Activated CD4-positive, CD25-positive, alpha-beta regulatory T cell treated with anti-CD3 and anti-CD28 coated beads, Interleukin-2, amount 50 U/mL, for 72 hours (primary cell): ENCODE measurements around the gene DNHD1.
A peak's percentile ranks its signal among the peaks of the same experiment; 100 is the strongest.

Experiments used
- DNase-seq: peaks from one replicate; pipeline ENCODE4 v3.0.0; 2021

The DNHD1 gene

GRCh38 chr11:6497069-6497839 is at the start of gene DNHD1:
TSS of gene DNHD1 (plus strand) at chr11:6497280. CDS start at chr11:6498216, 936 bp downstream.
- DNase-seq: no peak

DNA sequence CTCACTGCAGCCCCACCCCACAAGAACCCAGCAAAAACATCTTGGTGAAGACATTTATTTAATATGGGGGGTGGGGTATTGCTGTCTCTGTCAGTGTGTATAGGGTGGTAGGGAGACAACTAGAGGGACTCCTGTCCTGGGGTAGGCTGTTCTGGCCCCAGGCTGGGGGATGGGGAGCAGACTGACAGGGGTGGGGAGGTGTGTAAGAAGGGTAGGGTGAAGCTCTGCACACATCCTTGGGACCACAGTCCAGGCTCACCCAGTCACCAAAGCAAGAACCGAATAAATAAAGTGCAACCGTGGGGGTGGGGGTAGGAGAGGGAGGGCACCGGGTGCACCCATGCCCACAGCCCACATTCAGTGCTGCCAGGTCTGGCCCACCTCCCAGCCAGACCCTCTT is 48.5 kb upstream of the DNHD1 start:
- DNase-seq: no peak

DNA sequence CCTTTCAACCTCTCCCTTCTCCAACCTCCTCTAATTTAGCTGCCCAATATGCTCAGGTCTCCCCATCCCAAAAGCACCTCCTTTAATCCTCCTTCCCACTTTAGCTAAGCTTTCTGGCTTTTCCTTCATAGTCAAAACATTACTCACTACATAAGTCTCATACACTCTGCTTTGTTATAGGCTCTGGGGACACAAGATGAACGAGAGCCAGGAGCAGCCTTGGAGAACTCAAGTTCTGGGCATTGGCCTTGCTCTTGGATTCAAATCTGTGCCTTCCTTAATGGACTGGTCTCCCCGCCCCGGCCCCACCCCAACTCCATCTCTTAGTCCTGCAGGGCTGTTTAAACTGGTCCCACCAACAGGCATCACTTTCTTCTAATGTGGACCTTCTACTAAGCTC is 44.9 kb upstream of the DNHD1 start:
- no peak for DNase-seq

DNA sequence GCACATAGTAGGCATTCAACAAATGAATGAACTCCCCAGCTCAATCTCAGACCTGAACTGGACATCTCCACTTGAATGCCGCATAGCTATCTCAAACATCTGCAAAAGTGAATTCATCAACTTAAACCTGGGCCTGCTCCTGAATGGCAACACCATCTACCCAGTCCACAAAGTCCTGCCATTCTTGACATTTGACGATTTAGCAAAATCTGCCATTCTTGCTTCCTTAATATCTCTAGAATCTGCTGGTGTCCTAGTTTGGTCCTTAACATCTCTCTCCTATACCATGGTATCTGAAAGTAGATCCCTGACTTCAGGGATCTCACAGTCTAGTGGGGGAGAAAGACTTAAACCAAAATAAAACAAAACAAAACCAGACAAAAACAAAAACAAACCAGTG is 43.9 kb upstream of the DNHD1 start:
- no peak for DNase-seq

GRCh38 chr11:6455070-6455469 is 42.0 kb upstream of the DNHD1 start:
- DNase-seq: no peak

DNA sequence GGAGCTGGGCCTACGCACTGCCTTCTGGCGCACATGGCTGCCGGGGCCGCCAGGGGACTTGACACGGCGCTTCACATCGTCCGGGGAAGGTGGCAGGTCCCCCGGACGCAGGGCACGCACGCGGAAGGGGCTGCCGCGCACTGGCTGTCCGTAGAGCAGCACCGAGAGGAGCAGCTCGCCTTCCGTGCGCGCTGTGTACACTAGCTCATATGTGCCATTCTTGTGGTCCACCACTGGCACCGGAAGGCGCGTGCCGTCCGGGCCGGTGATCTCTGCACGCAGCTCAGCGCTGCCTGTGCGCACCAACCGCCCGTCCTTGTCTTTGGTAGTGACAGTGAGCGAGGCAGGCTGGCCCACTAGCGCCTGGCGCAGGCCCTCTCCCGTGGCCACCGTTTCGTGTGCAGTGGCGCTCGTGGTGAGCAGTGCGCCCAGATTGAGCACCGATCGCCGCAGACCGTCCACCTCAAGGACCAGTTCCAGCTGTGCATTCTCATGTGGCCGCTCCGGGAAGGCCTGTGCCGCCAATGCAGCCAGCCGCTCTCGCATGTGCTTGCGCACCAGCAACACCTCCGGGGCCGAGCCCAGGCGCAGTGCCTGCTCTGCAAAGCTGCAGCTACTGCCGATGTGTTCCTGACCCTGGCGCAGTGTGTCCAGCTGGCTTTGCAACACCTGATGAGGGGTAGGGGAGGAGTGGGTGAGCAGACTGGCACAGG is 40.6 kb upstream of the DNHD1 start:
- DNase-seq: no peak

DNA sequence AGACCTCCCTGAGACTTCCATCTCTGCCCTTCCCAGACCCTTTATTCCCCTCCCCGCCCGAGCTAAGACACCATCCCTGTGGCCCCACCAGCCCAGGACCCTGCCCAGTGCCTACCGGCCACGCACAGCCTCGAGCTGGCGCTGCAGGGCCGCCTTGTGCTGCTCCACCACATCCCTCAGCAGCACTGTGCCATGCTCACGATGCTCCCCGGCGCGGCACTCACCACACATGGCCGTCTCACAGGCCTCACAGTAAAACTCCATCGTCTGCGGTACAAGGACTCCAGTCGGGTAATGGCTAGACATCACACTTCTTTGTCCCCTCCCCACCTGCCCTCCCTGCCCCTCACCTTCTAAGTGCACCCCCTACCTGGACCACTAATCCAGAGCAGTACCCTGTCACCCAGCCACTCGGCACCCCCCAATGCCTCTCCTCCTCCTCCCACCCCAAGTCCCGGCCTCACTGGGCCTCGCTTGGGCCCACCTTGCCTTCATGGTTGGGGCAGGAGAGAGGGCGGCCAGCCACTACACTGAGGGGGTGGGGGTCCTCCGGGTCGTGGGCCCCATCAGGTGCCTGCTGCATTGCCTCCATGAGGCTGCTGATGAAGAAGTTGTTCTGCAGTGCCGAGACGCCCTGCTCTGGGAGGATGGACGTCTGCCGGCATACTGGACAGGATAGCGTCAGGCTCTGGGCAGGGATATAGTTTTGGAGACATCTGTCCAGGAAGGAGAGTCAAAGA is 39.3 kb upstream of the DNHD1 start:
- no peak for DNase-seq

GRCh38 chr11:6458352-6459098 is 38.6 kb upstream of the DNHD1 start:
- no peak for DNase-seq

DNA sequence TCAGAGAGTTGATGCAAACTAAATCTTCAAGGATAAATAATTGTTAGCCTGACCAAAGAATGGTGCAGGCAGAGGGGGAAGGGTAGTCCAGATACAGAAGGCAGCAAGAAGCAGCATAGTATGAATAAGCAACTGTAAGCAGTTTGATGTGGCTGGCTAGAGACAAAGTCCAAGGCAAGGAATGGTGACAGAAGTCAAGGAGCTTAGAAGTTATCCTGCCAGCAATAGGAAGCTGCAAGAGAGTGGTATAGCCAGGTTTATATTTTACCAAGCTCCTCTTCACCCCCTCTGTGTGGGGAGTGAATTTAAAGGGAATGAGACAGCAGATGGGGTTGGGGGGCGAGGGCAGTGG is 38.0 kb upstream of the DNHD1 start:
- no peak for DNase-seq

GRCh38 chr11:6468712-6469495 is 28.2 kb upstream of the DNHD1 start:
- no peak for DNase-seq

DNA sequence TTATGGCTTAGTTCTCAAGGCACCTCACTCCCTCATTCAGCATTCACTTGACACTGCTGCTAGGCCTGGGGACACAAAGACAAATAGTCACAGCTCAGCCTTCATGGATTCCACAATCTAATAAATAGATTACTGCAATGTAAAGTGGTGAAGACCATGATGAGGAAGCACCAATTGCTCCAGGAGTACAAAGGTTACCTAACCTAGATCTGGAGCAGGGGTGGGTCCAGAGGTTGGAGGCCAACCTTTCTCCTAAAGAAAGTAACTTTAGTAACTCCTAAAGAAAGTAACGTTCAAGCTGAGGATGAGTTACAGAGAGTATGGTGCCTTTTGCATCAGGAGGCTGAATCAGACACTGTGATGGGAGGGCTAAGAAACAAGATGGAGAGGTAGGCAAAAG is 27.5 kb upstream of the DNHD1 start:
- DNase-seq: no peak

DNA sequence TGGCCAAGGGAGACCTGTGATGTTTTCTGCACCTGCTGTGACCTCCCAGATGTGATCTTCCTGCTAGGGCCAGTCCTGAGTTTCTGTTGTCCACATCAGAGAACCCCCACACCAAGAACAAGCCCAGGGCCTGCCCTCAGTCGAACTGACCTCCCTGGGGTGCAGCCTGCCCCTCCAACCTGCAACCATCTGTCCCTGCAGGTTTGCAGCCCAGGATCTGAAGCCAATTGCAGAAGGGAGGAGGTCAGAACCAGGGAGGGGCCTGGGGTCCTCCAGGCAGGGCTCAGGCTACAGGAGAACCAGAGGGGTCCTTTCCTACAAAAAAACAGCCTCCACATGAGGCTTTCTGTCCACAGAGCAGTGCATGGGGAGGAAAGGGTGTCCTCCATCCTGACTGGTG is 24.1 kb upstream of the DNHD1 start:
- no peak for DNase-seq

- peak; percentile 68 for DNase-seq
Measured at GRCh38 chr11:6473451-6474412, 23.3 kb upstream of the DNHD1 start, which contains the start of gene TRIM3. TSS of gene TRIM3 (minus strand) at chr11:6473941. CDS start at chr11:6465695, 8,246 bp downstream.

GRCh38 chr11:6474413-6474792 is 22.7 kb upstream of the DNHD1 start:
- no peak for DNase-seq

DNA sequence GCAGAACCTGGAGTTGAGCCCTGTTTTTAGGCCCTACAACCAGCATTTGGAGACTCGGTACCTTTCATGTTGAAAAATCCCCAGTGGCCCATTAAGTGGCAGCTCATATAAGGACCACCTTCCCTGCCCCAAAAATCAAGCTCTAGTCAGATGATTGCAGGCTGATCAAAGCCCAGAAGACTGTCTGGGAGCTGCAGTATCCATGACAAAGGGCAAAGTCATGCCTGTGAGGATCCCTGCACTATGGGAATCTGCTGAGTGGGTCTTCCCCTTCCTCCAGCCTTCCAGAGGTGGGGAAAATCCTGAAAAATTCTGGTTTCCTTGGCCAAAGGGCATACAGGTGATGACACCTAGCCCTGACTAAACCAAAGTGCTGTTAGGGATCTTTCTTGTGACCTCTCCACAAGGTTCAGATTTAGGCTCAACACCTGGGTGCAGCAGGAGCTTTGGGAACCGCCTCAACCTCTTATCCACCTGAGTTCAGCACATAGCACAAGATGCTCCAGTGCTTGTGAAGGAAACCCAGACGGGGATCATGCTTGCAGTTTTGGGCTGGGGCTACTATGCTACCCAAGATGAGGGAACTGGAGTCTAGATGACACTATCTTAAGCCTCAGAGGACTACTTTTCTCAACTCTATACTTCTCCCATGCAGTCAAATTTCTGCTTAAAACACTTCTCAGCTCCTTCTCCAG is 22.1 kb upstream of the DNHD1 start:
- DNase-seq: no peak

- no peak for DNase-seq
Measured at GRCh38 chr11:6475936-6476335, 21.1 kb upstream of the DNHD1 start.

DNA sequence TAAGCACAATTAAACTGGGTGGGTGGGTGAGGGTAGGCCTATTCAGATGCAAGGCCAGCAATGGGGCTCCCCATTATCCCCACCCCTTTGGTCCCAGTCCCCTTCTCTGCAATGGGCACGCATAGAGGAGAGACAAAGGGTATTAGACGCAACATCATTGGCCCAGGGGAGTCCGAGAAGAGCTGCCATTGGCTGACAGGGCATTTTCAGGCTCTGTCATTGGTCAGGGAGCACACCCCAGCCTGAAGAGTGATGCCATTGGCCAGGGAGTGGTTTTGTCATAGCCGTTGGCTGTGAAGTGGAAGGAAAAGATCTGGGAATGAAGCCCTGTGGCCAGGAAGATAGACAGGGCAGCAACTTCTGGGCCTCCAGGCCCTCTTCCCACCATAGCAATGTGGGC is 20.5 kb upstream of the DNHD1 start:
- DNase-seq: no peak

GRCh38 chr11:6480299-6480914 is 16.7 kb upstream of the DNHD1 start:
- no peak for DNase-seq

- DNase-seq: peak; percentile 95
Measured at GRCh38 chr11:6481012-6481923, 15.8 kb upstream of the DNHD1 start, which contains the start of the genes ARFIP2 and TIMM10B. TSS of gene ARFIP2 (minus strand) at chr11:6481331. CDS start at chr11:6480421, 910 bp downstream. TSS of gene TIMM10B (plus strand) at chr11:6481501. CDS start at chr11:6481517, 16 bp downstream.
